K562 (cell line): ENCODE data around the gene PLA2R1. TPM values are rescaled to one million over a fixed set of nuclear protein-coding genes. Genes with fewer than 3 reads are reported as not detected.

Source experiments
- ATAC-seq: fragments of 200-7000 bp; cut with Tn5 transposase; 3 replicates; pipeline ENCODE4 v1.9.1; 2020; ENCODE audit warnings: moderate library complexity
- BruUV-seq: library from RNA; stranded (reverse); fragments of 400-500 nt; replicated peaks from 2 replicates; lab custom pipeline; 2021; lab: Mats Ljungman, UMichigan
- CTCF ChIA-PET: fragments of 300-600 bp; formaldehyde crosslinking; extraction: SDS; loops from one replicate; lab custom pipeline; 2021; ENCODE audit warnings: low intra/inter-chr PET ratio; lab: Yijun Ruan, JAX
- POLR2A ChIA-PET: fragments of 300-600, 350-650 bp; sonication (Branson Sonifier 250); formaldehyde crosslinking; extraction: SDS; loops from one replicate; lab custom pipeline; 2021; ENCODE audit warnings: antibody characterized with exemption, inconsistent platforms; lab: Yijun Ruan, JAX
- DNase-seq, 4 experiments: peaks; one replicate each; pipeline versions ENCODE4 v3.0.0 to v3.0.0-alpha.2; 2011 to 2018; ENCODE audit warnings: low spot score in 3 of 4, mixed read lengths in 3 of 4; ENCODE audit errors: extremely low read depth in 1 of 4
- FAIRE-seq: peaks from 2 replicates; lab custom pipeline; 2011; peaks lifted over from hg19 to GRCh38; lab: Jason Lieb, UNC
- H2AFZ ChIP-seq: 2 replicates; pipeline ENCODE4 v1.6.0; 2011; ENCODE audit warnings: low read depth, low read length, control low read depth, inconsistent platforms
- H3K27ac ChIP-seq: fragments of 200-600 bp; 3 replicates; pipeline ENCODE4 v1.8.0; 2011; ENCODE audit warnings: low read depth, mild to moderate bottlenecking, control low read depth, inconsistent platforms, low read length, moderate library complexity, mixed read lengths; ENCODE audit errors: extremely low read depth
- H3K27me3 ChIP-seq, 2 experiments: fragments of 300-600 bp in 1 of 2; 2 replicates in 1 of 2; 3 replicates in 1 of 2; pipeline versions ENCODE4 v1.6.0 to v1.8.0; 2011; ENCODE audit warnings: inconsistent platforms in 2 of 2, low read length in 2 of 2, mild to moderate bottlenecking in 1 of 2, mixed read lengths in 1 of 2, moderate library complexity in 1 of 2; ENCODE audit not compliant: control insufficient read depth in 2 of 2, insufficient read depth in 2 of 2
- H3K36me3 ChIP-seq: fragments of 300-600 bp; 3 replicates; pipeline ENCODE4 v1.8.0; 2011; ENCODE audit warnings: mild to moderate bottlenecking, low read length, inconsistent platforms; ENCODE audit not compliant: control insufficient read depth, insufficient read depth
- H3K4me1 ChIP-seq, 2 experiments: fragments of 200-600 bp in 1 of 2; replicated peaks in 1 of 2; 2 replicates in 1 of 2; 3 replicates in 1 of 2; pipeline versions ENCODE4 v1.5.1 to v1.8.0; 2011; ENCODE audit warnings: inconsistent platforms in 2 of 2, low read length in 2 of 2, mild to moderate bottlenecking in 1 of 2, mixed read lengths in 1 of 2, moderate library complexity in 1 of 2; ENCODE audit not compliant: control insufficient read depth in 2 of 2, insufficient read depth in 2 of 2
- H3K4me2 ChIP-seq: 2 replicates; pipeline ENCODE4 v1.6.1; 2011; ENCODE audit warnings: low read length, control low read depth, inconsistent platforms, mixed read lengths; ENCODE audit not compliant: insufficient read depth
- H3K4me3 ChIP-seq: fragments of 200-600 bp; sonication (generic), shearing (Covaris generic); 2 replicates; pipeline ENCODE4 v1.5.1; 2016; ENCODE audit warnings: control low read depth, inconsistent platforms
- H3K79me2 ChIP-seq: fragments of 200-600 bp; 3 replicates; pipeline ENCODE4 v1.8.0; 2011; ENCODE audit warnings: low read length, inconsistent platforms; ENCODE audit not compliant: control insufficient read depth, insufficient read depth
- H3K9ac ChIP-seq, 2 experiments: 2 replicates each; pipeline versions ENCODE4 v1.6.0 to v1.6.1; 2011; ENCODE audit warnings: low read depth in 2 of 2, low read length in 2 of 2, control low read depth in 1 of 2, inconsistent platforms in 1 of 2, mild to moderate bottlenecking in 1 of 2, mixed read lengths in 1 of 2; ENCODE audit not compliant: insufficient read depth in 1 of 2
- H3K9me1 ChIP-seq: one replicate; pipeline ENCODE4 v1.6.0; 2011; ENCODE audit warnings: inconsistent platforms, mild to moderate bottlenecking, low read length, moderate library complexity; ENCODE audit not compliant: control insufficient read depth, insufficient read depth
- H3K9me3 ChIP-seq: replicated peaks from 2 replicates; pipeline ENCODE4 v1.5.1; 2011; ENCODE audit warnings: low read depth, low read length, inconsistent platforms; ENCODE audit not compliant: control insufficient read depth, insufficient read depth
- H4K20me1 ChIP-seq: replicated peaks from 2 replicates; pipeline ENCODE4 v1.6.1; 2011; ENCODE audit warnings: low read length, inconsistent platforms, mixed read lengths; ENCODE audit not compliant: control insufficient read depth, insufficient read depth
- CBX1 ChIP-seq: sonication (generic); IDR thresholded peaks from 2 replicates; pipeline ENCODE4 v1.6.1; 2016; ENCODE audit warnings: antibody characterized with exemption, low read depth, mild to moderate bottlenecking
- DLX4 ChIP-seq: fragments of 250-450 bp; sonication (Bioruptor Pico); IDR thresholded peaks from 2 replicates; pipeline ENCODE4 v1.6.1; 2021; ENCODE audit warnings: mild to moderate bottlenecking
- HDAC3 ChIP-seq: fragments of 450-650 bp; IDR thresholded peaks from 2 replicates; pipeline ENCODE4 v1.6.1; 2018; ENCODE audit warnings: borderline replicate concordance, mild to moderate bottlenecking, moderate library complexity; ENCODE audit not compliant: partially characterized antibody
- MEIS2 ChIP-seq: fragments of 450-650 bp; IDR thresholded peaks from 2 replicates; pipeline ENCODE4 v1.6.1; 2014; ENCODE audit warnings: mild to moderate bottlenecking; ENCODE audit not compliant: partially characterized antibody
- PHB2 ChIP-seq: fragments of 450-650 bp; IDR thresholded peaks from 2 replicates; pipeline ENCODE4 v1.6.1; 2017; ENCODE audit warnings: low read depth
- PPARD ChIP-seq: fragments of 250-450 bp; sonication (Bioruptor Pico); IDR thresholded peaks from 2 replicates; pipeline ENCODE4 v1.8.0; 2022; ENCODE audit warnings: inconsistent platforms, mild to moderate bottlenecking, moderate library complexity
- PYGO2 ChIP-seq: fragments of 450-650 bp; IDR thresholded peaks from 2 replicates; pipeline ENCODE4 v1.6.1; 2016; ENCODE audit warnings: mild to moderate bottlenecking, missing genetic modification characterization, moderate library complexity, missing compliant biosample characterization
- RBM15 ChIP-seq: fragments of 200-400 bp; formaldehyde crosslinking; IDR thresholded peaks from 2 replicates; pipeline ENCODE4 v1.6.1; 2018; ENCODE audit warnings: mild to moderate bottlenecking, low read length, moderate library complexity; ENCODE audit not compliant: insufficient read depth
- SMAD3 ChIP-seq: fragments of 450-650 bp; formaldehyde crosslinking; conservative IDR thresholded peaks from 2 replicates; pipeline ENCODE4 v1.4.0; 2020; ENCODE audit warnings: mild to moderate bottlenecking
- ZKSCAN8 ChIP-seq: fragments of 200-800 bp; sonication (Bioruptor generic); IDR thresholded peaks from 2 replicates; pipeline ENCODE4 v1.6.1; 2016; ENCODE audit warnings: missing genetic modification characterization, missing compliant biosample characterization
- WGBS: fragments of 100-300 bp; shearing (Covaris generic); methylation state at CpG from one replicate; pipeline ENCODE4 v1.1.6; 2016; ENCODE audit warnings: low coverage, mixed read lengths; ENCODE audit not compliant: insufficient coverage; ENCODE audit errors: missing lambda C conversion rate; 5-methylcytosine and 5-hydroxymethylcytosine counted together
- in situ Hi-C: fragments of 300-500 bp; cut with MboI; formaldehyde crosslinking; loops from 4 replicates; pipeline ENCODE4 v1.15.0; 2018; ENCODE audit warnings: inconsistent platforms, mixed read lengths
- intact Hi-C: fragments of 100-400 bp; cut with micrococcal nuclease; formaldehyde crosslinking; loops from 2 replicates; pipeline ENCODE4 v1.14.2; 2022
- polyA plus RNA-seq, 8 experiments: library from polyadenylated mRNA; depleted of rRNA in 4 of 8; stranded (reverse) in 5 of 8; unstranded in 3 of 8; fragments of >200 nt; fragmentation: Nextera tagmentation in 2 of 8; fragmentation: Illumina TruSeq in 1 of 8; extraction: Ambion mirVana in 2 of 8; extraction: Trizol in 1 of 8; gene quantifications; 2 replicates each; pipeline versions ENCODE4 v1.2.1 to v1.2.3, GENCODE V29; 2011 to 2014; ENCODE audit warnings: inconsistent platforms in 1 of 8, missing spikeins in 1 of 8
- total RNA-seq, 7 experiments: library from RNA; depleted of rRNA in 6 of 7; stranded (reverse); fragments of >200 nt in 6 of 7; fragmentation: Illumina TruSeq in 2 of 7; extraction: Trizol in 2 of 7; gene quantifications; 2 replicates each; pipeline versions ENCODE4 v1.2.1 to v1.2.3, GENCODE V29; 2011 to 2021; ENCODE audit warnings: low replicate concordance in 1 of 7
- TF ChIP-seq, protein P1 (sequence below): fragments of 450-650 bp; IDR thresholded peaks from 2 replicates; pipeline ENCODE4 v1.6.1; 2016; ENCODE audit warnings: low read depth
- TF ChIP-seq, protein P2 (sequence below): sonication (generic); formaldehyde crosslinking; IDR thresholded peaks from 2 replicates; pipeline ENCODE4 v1.5.0; 2020; ENCODE audit warnings: missing genetic modification reagents

The PLA2R1 gene
- total and polyA plus RNA-seq, 9 of the 15 experiments (the other 6 are each of a cell fraction or from before 2014, with no cell fraction given), result not detected

DNA sequence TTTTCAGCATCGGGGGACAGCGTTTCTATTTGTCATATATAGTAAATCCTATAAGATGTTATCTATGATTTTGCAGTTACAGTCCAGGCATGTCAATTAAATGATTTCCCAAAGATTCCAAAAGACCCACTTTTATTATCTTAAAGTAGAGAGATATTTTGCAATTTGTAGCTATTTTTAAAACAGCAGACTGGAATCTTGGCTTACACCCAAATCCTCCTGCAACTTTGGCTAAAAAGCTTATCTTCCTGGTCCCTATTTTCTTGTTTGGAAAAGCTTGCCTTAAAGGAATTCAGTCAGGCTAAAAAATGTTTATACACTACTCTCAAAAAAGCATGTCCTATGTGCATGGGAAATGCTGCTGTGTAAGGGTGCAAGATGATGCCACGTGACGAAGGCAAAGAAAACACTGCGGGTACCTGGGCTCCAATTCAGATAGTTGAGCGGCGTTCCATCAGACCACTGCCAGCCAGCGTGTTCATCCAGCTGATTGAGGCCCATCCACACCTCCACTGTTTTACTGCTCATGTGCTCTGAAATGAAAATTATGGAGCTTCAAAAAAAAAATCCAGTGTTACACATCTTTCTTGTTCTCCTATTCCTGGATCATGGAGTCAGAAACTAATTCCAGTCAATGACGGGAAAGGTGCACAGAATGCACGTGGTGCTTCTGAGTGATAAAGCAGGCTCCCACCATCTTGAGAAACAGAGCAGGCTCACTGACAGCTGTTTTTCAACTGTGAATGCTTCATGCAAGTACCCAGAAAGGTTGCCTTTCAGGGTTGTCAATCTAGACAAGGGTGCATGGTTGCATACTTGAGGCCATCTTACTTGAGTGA is 33.8 kb downstream of the PLA2R1 start:
- no peak for FAIRE-seq
- in situ Hi-C loops, result no loop called here
- ATAC-seq, result no peak
- TF ChIP-seq PPARD (CRISPR knock-in tag) (no peak), ZKSCAN8 (CRISPR knock-in tag) (no peak), SMAD3 (CRISPR knock-in tag) (no peak), MEIS2 (no peak), CBX1 (no peak), PHB2 (no peak), RBM15 (no peak), DLX4 (CRISPR knock-in tag) (no peak), HDAC3 (no peak), PYGO2 (no peak)
- TF ChIP-seq, protein P1, sequence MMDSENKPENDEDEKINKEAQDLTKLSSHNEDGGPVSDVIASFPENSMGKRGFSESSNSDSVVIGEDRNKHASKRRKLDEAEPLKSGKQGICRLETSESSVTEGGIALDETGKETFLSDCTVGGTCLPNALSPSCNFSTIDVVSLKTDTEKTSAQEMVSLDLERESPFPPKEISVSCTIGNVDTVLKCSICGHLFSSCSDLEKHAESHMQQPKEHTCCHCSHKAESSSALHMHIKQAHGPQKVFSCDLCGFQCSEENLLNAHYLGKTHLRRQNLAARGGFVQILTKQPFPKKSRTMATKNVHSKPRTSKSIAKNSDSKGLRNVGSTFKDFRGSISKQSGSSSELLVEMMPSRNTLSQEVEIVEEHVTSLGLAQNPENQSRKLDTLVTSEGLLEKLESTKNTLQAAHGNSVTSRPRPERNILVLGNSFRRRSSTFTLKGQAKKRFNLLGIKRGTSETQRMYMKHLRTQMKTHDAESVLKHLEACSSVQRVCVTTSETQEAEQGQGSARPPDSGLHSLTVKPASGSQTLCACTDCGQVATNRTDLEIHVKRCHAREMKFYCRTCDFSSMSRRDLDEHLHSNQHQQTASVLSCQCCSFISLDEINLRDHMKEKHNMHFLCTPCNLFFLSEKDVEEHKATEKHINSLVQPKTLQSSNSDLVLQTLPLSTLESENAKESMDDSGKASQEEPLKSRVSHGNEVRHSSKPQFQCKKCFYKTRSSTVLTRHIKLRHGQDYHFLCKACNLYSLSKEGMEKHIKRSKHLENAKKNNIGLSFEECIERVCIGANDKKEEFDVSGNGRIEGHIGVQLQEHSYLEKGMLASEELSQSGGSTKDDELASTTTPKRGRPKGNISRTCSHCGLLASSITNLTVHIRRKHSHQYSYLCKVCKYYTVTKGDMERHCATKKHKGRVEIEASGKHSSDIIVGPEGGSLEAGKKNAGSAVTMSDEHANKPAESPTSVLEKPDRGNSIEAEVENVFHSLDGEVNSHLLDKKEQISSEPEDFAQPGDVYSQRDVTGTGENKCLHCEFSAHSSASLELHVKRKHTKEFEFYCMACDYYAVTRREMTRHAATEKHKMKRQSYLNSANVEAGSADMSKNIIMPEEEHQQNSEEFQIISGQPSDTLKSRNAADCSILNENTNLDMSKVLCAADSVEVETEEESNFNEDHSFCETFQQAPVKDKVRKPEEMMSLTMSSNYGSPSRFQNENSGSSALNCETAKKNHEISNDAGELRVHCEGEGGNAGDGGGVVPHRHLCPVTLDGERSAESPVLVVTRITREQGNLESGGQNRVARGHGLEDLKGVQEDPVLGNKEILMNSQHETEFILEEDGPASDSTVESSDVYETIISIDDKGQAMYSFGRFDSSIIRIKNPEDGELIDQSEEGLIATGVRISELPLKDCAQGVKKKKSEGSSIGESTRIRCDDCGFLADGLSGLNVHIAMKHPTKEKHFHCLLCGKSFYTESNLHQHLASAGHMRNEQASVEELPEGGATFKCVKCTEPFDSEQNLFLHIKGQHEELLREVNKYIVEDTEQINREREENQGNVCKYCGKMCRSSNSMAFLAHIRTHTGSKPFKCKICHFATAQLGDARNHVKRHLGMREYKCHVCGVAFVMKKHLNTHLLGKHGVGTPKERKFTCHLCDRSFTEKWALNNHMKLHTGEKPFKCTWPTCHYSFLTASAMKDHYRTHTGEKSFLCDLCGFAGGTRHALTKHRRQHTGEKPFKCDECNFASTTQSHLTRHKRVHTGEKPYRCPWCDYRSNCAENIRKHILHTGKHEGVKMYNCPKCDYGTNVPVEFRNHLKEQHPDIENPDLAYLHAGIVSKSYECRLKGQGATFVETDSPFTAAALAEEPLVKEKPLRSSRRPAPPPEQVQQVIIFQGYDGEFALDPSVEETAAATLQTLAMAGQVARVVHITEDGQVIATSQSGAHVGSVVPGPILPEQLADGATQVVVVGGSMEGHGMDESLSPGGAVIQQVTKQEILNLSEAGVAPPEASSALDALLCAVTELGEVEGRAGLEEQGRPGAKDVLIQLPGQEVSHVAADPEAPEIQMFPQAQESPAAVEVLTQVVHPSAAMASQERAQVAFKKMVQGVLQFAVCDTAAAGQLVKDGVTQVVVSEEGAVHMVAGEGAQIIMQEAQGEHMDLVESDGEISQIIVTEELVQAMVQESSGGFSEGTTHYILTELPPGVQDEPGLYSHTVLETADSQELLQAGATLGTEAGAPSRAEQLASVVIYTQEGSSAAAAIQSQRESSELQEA, result no peak
- TF ChIP-seq, protein P2, sequence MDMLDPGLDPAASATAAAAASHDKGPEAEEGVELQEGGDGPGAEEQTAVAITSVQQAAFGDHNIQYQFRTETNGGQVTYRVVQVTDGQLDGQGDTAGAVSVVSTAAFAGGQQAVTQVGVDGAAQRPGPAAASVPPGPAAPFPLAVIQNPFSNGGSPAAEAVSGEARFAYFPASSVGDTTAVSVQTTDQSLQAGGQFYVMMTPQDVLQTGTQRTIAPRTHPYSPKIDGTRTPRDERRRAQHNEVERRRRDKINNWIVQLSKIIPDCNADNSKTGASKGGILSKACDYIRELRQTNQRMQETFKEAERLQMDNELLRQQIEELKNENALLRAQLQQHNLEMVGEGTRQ (CRISPR knock-in tag), result no peak

More for the DNA sequence above, 33.8 kb downstream of the PLA2R1 start:
- intact Hi-C loops, result no loop called here
- Histone ChIP-seq H3K9me3 (no peaks in the 10 kb centered on the region), H3K4me3 (no peak overlapping the region), H3K4me1 (no peaks in the 10 kb centered on the region), H4K20me1 (no peaks in the 10 kb centered on the region; the same call in 1 of the 2 replicates), H3K27me3 (no peaks in the 10 kb centered on the region), H3K27ac (no peak overlapping the region), H3K9me1 (no peaks in the 10 kb centered on the region), H2AFZ (no peak overlapping the region), H3K9ac (no peak overlapping the region), H3K4me2 (no peak overlapping the region), H3K79me2 (no peaks in the 10 kb centered on the region), H3K36me3 (no peaks in the 10 kb centered on the region)
- ChIA-PET POLR2A (interaction anchor here (0.6 to 1.0 kb wide), 2 partner anchors 9 to 54 kb away, joined by 3 read pairs; no protein-coding TSS in a partner anchor), CTCF (no interaction called here)
- BruUV-seq, result no TSS peak
- DNase-seq, result no peak
- 0% methylated on average over 10 of the region's 10 CpGs for WGBS
